Brain pericyte (primary cell): ENCODE data around the gene COG3.
A peak's percentile ranks its signal among the peaks of the same experiment; 100 is the strongest.

ENCODE experiments used
- DNase-seq: peaks from one replicate; pipeline ENCODE4 v3.0.0-alpha.2; 2012; ENCODE audit warnings: low read depth, low spot score

Gene COG3

GRCh38 chr13:45503658-45504057 is 38.9 kb downstream of the COG3 start:
- DNase-seq, result no peak

DNA sequence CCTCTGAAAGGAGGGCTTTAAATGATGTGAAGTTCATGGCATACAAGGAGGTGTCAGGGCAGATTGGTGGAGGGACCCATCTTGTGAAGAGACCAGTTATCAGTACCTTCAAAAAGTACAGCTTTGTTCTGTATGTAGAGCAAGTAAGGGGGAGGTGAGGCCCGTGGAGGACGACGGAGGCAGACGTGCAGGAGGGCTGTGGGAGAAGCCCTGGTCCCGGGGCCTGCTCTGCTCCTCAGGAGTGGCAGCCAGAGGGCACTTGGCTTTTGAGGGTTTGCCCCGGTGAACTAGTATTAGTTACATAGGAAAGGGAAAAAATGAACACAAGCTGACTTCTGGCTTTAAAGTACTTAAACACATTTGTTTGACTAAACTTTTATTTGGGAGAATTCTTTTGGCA is 42.1 kb downstream of the COG3 start:
- no peak for DNase-seq

DNA sequence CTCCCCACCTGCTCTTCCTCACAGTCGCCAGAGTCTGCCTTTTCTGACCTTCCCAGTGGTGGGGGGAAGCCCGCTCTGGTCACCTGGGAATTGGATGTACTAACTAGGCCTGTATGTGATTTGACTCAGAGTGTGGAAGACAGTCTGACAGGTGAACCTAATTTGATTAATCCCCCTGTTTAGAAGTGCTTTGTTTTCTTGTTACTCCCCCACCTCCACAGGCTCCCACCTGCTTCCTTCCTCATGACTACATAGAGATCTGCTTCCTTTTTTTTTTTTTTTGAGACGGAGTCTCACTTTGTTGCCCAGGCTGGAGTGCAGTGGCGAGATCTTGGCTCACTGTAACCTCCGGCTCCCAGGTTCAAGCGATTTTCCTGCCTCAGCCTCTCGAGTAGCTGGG is 44.0 kb downstream of the COG3 start:
- no peak for DNase-seq

GRCh38 chr13:45510672-45511071 is 45.9 kb downstream of the COG3 start:
- no peak for DNase-seq

DNA sequence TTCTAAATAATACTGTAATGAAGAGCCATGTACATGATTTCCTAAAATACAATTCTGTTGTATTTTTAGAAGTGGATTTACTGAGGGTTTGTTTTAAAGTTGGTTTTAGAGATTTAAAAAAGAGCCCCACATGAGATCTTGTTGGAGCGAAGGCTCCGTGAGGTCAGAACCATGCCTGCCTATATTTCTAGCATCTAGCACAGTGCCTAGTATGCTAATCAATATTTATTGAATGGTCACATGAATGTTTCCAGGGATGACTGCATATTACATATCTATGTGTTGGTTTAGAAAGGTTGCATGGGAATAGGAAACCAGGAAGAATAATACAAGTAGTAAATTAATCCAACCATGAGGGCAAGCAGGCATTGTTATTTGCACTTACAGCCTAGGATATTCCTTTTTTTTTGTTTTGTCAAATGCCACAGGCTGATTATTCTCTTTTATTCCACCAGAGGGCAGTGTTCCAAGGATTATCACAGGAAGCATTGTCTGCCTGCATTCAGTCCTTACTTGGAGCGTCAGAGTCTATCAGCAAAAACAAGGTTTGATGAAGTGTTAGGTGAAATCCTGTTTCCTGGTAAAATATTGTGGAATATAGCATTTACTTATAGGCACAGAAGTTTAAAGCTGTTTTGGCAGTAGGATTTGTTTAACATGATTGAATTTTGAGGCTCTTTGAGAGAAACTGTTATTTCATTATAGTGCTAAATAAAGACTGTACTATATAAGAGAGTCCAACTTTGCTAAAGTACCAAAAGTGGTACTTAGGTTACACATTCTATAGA is 46.8 kb downstream of the COG3 start:
- DNase-seq, result peak; percentile 32

- DNase-seq, result no peak
Observed at GRCh38 chr13:45512098-45512496, 47.4 kb downstream of the COG3 start.

- DNase-seq, result no peak
Observed at GRCh38 chr13:45516757-45517156, 52.0 kb downstream of the COG3 start.

DNA sequence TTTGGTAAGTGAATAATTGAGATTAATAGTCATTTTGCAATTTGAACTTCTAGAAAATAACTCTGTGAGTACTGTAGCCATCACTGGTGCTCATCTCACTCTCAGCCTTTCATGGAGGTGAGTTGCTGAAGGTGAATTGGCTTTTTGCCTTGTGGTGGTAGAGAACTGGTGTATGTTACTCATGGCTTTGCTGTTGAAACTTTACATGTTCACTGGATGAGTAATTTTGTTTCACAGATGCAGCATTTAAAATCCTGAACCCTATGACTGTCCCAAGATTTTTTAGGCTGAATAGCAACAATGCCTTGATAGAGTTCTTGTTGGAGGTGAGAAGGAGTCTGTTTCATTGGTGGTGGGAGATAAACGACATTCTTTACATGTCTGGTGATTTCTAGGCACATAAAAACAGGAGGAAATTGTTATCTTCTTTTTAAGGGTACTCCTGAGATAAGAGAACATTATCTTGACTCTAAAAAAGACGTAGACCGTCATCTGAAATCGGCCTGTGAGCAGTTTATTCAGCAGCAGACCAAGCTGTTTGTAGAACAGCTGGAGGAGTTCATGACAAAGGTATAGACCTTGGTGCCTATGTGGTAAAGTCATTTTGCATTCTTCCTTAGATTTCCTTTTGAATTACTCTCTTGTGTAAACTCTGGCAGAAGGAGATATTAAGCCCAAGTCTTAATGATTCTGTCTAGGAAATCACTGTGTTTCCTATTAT is 53.9 kb downstream of the COG3 start:
- DNase-seq, result no peak

GRCh38 chr13:45519493-45519892 is 54.8 kb downstream of the COG3 start:
- DNase-seq, result no peak

DNA sequence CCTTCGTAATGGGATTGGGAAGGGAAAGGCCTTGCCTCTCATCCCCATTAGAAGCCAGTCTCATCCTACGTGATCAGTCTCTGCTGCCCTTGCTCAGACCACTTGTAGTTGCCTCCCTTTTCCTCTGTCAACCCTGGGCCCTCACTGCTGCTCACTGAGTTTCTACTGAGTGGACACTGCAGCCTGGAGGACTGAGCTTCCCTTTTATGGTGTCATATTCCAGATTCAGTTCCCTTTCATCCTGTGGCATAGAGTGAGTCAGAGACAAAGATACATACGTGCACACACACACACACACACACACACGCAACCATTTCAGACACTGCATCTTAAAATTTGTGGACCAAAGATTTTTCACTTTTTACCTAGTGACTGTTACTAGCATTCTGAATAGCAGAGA is 56.6 kb downstream of the COG3 start:
- no peak for DNase-seq

DNA sequence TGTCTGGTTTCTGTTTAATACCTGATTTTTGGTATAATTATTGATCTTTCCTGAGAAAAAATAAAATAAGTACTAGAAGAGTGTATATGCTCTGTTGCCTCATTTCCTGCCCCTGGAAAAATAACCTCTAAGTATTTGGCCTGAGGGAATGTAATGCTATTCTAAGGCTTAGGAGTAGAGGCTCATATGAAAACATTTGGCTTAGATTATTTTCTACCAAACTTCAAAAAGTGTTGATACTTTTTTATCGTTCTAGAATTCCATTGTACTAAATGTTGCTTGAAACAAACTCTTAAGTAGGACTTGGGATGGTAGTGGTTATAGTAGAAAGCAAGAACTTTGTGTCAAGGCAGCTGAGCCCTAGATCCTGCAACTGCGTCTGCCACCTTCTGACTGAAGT is 57.8 kb downstream of the COG3 start:
- no peak for DNase-seq

GRCh38 chr13:45527699-45528462 is 63.1 kb downstream of the COG3 start:
- no peak for DNase-seq

- DNase-seq, result no peak
Observed at GRCh38 chr13:45529758-45530157, 65.0 kb downstream of the COG3 start.

GRCh38 chr13:45534604-45535003 is 69.9 kb downstream of the COG3 start:
- DNase-seq, result no peak

- DNase-seq, result no peak
Observed at GRCh38 chr13:45536224-45536623, 71.5 kb downstream of the COG3 start.

GRCh38 chr13:45537516-45537915 is 72.8 kb downstream of the COG3 start:
- no peak for DNase-seq

GRCh38 chr13:45538382-45538781 is 73.6 kb downstream of the COG3 start:
- DNase-seq, result no peak

DNA sequence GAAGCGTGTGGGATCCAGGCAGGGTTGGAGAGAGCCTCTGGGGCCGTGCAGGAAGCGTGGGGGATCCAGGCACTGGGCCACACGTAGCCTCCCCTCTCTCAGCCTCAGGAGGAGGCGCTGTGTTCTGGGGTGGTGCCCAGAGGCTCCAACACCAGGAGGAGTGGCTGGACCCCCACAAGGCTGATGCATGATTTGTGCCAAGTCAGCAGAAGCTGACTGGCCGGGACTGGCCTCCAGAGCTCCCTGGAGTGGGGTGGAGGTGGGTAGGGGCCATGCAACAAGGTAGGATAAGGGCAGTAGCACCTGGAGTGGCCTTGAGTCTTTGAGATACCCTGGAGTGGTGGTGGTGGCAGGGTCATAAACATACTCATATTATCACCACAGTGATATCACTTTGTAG is 75.5 kb downstream of the COG3 start:
- DNase-seq, result no peak

- no peak for DNase-seq
Observed at GRCh38 chr13:45540864-45541263, 76.1 kb downstream of the COG3 start.

GRCh38 chr13:45541806-45542205 is 77.1 kb downstream of the COG3 start:
- DNase-seq, result no peak

GRCh38 chr13:45542391-45542790 is 77.7 kb downstream of the COG3 start:
- DNase-seq, result no peak

DNA sequence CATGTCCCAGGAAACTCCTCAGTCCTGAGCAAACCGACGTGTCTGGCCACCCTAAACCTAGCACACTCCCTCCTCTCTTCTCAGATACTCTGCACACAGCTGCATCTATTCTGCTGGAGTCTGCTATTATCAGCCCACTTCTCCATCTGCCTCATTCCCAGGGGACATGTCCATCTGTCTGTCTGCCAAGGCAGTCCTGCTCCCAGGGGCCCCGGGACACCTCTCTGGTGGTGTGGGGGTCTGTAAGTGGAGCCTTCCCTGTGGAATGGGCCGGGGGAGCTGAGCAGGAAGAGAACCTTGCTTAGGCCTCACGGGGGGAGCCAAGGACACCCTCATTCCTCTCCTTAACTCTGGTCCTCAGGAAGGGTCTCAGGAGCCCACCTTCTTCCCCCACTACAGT is 78.1 kb downstream of the COG3 start:
- DNase-seq, result no peak

GRCh38 chr13:45544520-45544919 is 79.8 kb downstream of the COG3 start:
- no peak for DNase-seq
